HCT116 (cell line): ENCODE data around the gene CCDC106. TPM values are rescaled to one million over a fixed set of nuclear protein-coding genes. Genes with fewer than 3 reads are reported as not detected.
A peak's percentile ranks its signal among the peaks of the same experiment; 100 is the strongest.

Experiments
- ATF3 ChIP-seq: IDR thresholded peaks from 2 replicates; pipeline ENCODE4 v1.6.1; 2012
- CBX3 ChIP-seq: IDR thresholded peaks from 2 replicates; pipeline ENCODE4 v1.6.1; 2012; ENCODE audit warnings: low read depth
- CTCF ChIP-seq, 3 experiments: fragments of 200-600 bp in 1 of 3; sonication (generic) in 1 of 3; IDR thresholded peaks in 2 of 3; conservative IDR thresholded peaks in 1 of 3; 2 replicates each; pipeline ENCODE4 v1.5.1; 2012 to 2017; ENCODE audit warnings: low read depth in 2 of 3, low read length in 2 of 3, antibody characterized with exemption in 1 of 3, borderline replicate concordance in 1 of 3, control low read depth in 1 of 3, mild to moderate bottlenecking in 1 of 3, mixed read lengths in 1 of 3, mixed run types in 1 of 3, moderate library complexity in 1 of 3; ENCODE audit not compliant: insufficient read depth in 1 of 3
- ELF1 ChIP-seq: IDR thresholded peaks from 2 replicates; pipeline ENCODE4 v1.6.1; 2012; ENCODE audit warnings: low read depth, borderline replicate concordance
- EZH2 ChIP-seq: fragments of 200-600 bp; sonication (generic); IDR thresholded peaks from 2 replicates; pipeline ENCODE4 v1.6.1; 2017; ENCODE audit warnings: antibody characterized with exemption, mixed run types
- EZH2phosphoT487 ChIP-seq: fragments of 200-600 bp; IDR thresholded peaks from 2 replicates; pipeline ENCODE4 v1.6.1; 2018; ENCODE audit warnings: antibody characterized with exemption, borderline replicate concordance
- FOSL1 ChIP-seq: IDR thresholded peaks from 2 replicates; pipeline ENCODE4 v1.6.1; 2012; ENCODE audit warnings: low read depth
- POLR2AphosphoS5 ChIP-seq: IDR thresholded peaks from 2 replicates; pipeline ENCODE4 v1.6.1; 2011; ENCODE audit warnings: mild to moderate bottlenecking, low read depth, low read length, moderate library complexity
- RAD21 ChIP-seq: IDR thresholded peaks from 2 replicates; pipeline ENCODE4 v1.6.1; 2012; ENCODE audit warnings: low read depth, mild to moderate bottlenecking
- SIN3A ChIP-seq: IDR thresholded peaks from 2 replicates; pipeline ENCODE4 v1.6.1; 2012; ENCODE audit warnings: low read depth
- SP1 ChIP-seq: IDR thresholded peaks from 2 replicates; pipeline ENCODE4 v1.6.1; 2012; ENCODE audit warnings: low read depth
- TCF7L2 ChIP-seq: IDR thresholded peaks from 2 replicates; pipeline ENCODE4 v1.7.0; 2011; ENCODE audit warnings: borderline replicate concordance, inconsistent platforms; ENCODE audit not compliant: insufficient read depth, insufficient read length; ENCODE audit errors: extremely low read depth
- YY1 ChIP-seq: IDR thresholded peaks from 2 replicates; pipeline ENCODE4 v1.6.1; 2011; ENCODE audit warnings: low read length, low read depth, moderate library complexity, mild to moderate bottlenecking; ENCODE audit not compliant: insufficient replicate concordance; ENCODE audit errors: extremely low read depth
- ZFX ChIP-seq: fragments of 450-650 bp; IDR thresholded peaks from 2 replicates; pipeline ENCODE4 v1.6.1; 2017
- total RNA-seq: library from RNA; stranded (reverse); gene quantifications from one replicate; pipeline ENCODE4 v1.2.1, GENCODE V29; 2021; ENCODE audit not compliant: unreplicated experiment

CCDC106 gene
- total RNA-seq, 1 experiment from 2014 or later = 1.0 TPM

- TF ChIP-seq ZFX (peak; percentile 74; the same call in 1 of the 2 replicates), CBX3 (no peak), EZH2phosphoT487 (no peak), ATF3 (no peak), EZH2 (no peak), TCF7L2 (no peak), SIN3A (0 out of 2 replicates have a peak, but pooled peaks have one; percentile 12), CTCF (IDR thresholded peaks at IDR 0.05 in 2 of 3, conservative IDR thresholded peaks at IDR 0.05 in 1 of 3; ENCODE audit: borderline replicate concordance in 1 of 3, insufficient read depth in 1 of 3, low read depth in 2 of 3, low read length in 2 of 3) (no peak), SP1 (no peak), FOSL1 (no peak), RAD21 (no peak), YY1 (peak; percentile 94), POLR2AphosphoS5 (peak; percentile 86), ELF1 (no peak; the same call in 1 of the 2 replicates)
These were observed 7.0 kb downstream of the CCDC106 start, which contains the start of gene U2AF2 (continued) for GRCh38 chr19:55654868-55655647.
